ENCODE measurements around the gene PREP. TPM values are rescaled to one million over a fixed set of nuclear protein-coding genes. Genes with fewer than 3 reads are reported as not detected.

Gene PREP
- total RNA-seq, 4 donors from 2014 or later: 32.9 to 63.2 (median 41.2) TPM

DNA sequence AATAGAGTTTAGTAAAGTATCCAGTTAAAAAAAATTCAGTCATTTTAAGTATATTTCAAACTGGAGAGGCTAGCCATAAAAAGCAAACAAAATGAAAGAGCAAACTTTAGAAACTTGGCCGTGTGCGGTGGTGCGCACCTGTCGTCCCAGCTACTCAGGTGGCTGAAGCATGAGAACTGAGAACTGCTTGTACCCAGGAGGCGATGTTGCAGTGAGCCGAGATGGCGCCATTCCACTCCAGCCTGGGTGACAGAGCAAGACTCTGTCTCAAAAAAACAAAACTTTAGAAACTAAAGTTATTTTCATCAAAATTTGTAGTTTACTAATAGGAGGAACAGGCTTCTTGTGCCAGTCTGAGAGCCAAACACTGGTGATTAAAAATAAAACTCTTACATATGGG, 122.8 kb downstream of the PREP start:
- WGBS, 2 donors (ENCODE audit: low coverage in 1 of 2): 90 to 91% methylated on average over 4 to 7 of the region's 7 CpGs

DNA sequence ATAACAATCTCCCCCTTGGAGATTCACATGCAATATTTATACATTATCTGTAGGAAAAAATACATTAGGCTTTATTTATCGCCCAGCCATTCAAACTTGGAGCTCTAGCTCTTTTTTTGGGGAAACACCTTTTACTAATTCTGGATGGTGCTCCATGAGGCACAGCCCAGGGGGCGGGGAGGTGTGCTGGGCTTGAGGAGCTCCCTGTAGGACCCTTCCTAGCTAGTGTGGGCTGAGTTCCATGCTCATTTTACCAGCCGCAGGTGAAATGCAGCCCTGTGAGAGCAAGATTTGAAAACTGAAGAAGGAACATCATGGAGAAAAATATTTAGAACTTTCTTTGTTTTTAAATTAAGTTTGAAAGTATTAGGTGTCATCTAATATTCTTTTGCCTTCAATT, 123.4 kb downstream of the PREP start:
- in situ Hi-C loops (cut with MboI; ENCODE audit: low pct_ligation_motif_present in 1 of 4, low pct_unique_long_range_greater_than_20kb in 1 of 4, low sequenced_read_pairs in 3 of 4) (no loop called here), intact Hi-C loops (cut with DNase I; ENCODE audit: low total_unique reads) (no loop called here)
- Histone ChIP-seq H3K4me3 (no peak overlapping the region), H3K36me3 (peaks cover 0 to 71% (median 26%) of the 10 kb centered on the region in 4 donors), H3K27ac (no peak overlapping the region), H3K27me3 (no peaks in the 10 kb centered on the region), H3K9me3 (no peaks in the 10 kb centered on the region), H3K4me1 (no peaks in the 10 kb centered on the region)
- TF ChIP-seq POLR2A (IDR thresholded peaks at IDR 0.05) (no peak), CTCF (IDR thresholded peaks at IDR 0.05) (no peak), POLR2AphosphoS5 (IDR thresholded peaks at IDR 0.05) (no peak), EP300 (IDR thresholded peaks at IDR 0.05; ENCODE audit: low read depth) (no peak)
- WGBS, 2 donors (ENCODE audit: low coverage in 1 of 2): 96 to 100% methylated on average over 1 to 3 of the region's 3 CpGs
- no peak for DNase-seq

More for the DNA sequence above, 122.8 kb downstream of the PREP start:
- Histone ChIP-seq H3K27me3 (no peaks in the 10 kb centered on the region), H3K27ac (no peak overlapping the region), H3K4me3 (no peak overlapping the region), H3K4me1 (no peaks in the 10 kb centered on the region), H3K36me3 (peaks cover 0 to 71% (median 28%) of the 10 kb centered on the region in 4 donors), H3K9me3 (no peaks in the 10 kb centered on the region)
- no peak for DNase-seq
- in situ Hi-C loops (cut with MboI; ENCODE audit: low pct_ligation_motif_present in 1 of 4, low pct_unique_long_range_greater_than_20kb in 1 of 4, low sequenced_read_pairs in 3 of 4): no loop called here
- TF ChIP-seq CTCF (IDR thresholded peaks at IDR 0.05) (no peak), POLR2AphosphoS5 (IDR thresholded peaks at IDR 0.05) (no peak), EP300 (IDR thresholded peaks at IDR 0.05; ENCODE audit: low read depth) (no peak), POLR2A (IDR thresholded peaks at IDR 0.05) (no peak)
- intact Hi-C loops (cut with DNase I; ENCODE audit: low total_unique reads): no loop called here

- 93% methylated on average over 3 of the region's 3 CpGs; no CpG with 5 or more reads in 1 of the 2 donors for WGBS, 2 donors (ENCODE audit: low coverage in 1 of 2)
- Histone ChIP-seq H3K27me3 (no peaks in the 10 kb centered on the region), H3K4me3 (no peak overlapping the region), H3K27ac (no peak overlapping the region), H3K36me3 (peaks cover 0 to 71% (median 24%) of the 10 kb centered on the region in 4 donors), H3K4me1 (no peaks in the 10 kb centered on the region), H3K9me3 (no peaks in the 10 kb centered on the region)
- no peak for TF ChIP-seq EP300 (IDR thresholded peaks at IDR 0.05; ENCODE audit: low read depth)
- TF ChIP-seq POLR2A (IDR thresholded peaks at IDR 0.05): no peak
- no peak for TF ChIP-seq CTCF (IDR thresholded peaks at IDR 0.05)
- TF ChIP-seq POLR2AphosphoS5 (IDR thresholded peaks at IDR 0.05): no peak
- DNase-seq: no peak
- intact Hi-C loops (cut with DNase I; ENCODE audit: low total_unique reads) (no loop called here), in situ Hi-C loops (cut with MboI; ENCODE audit: low pct_ligation_motif_present in 1 of 4, low pct_unique_long_range_greater_than_20kb in 1 of 4, low sequenced_read_pairs in 3 of 4) (no loop called here)
These were observed 124.1 kb downstream of the PREP start for GRCh38 chr6:105278813-105279212.

GRCh38 chr6:105278035-105278434, 124.8 kb downstream of the PREP start:
- Histone ChIP-seq H3K4me3 (no peak overlapping the region), H3K9me3 (no peaks in the 10 kb centered on the region), H3K27ac (no peak overlapping the region), H3K36me3 (peaks cover 0 to 71% (median 22%) of the 10 kb centered on the region in 4 donors), H3K27me3 (no peaks in the 10 kb centered on the region), H3K4me1 (no peaks in the 10 kb centered on the region)
- intact Hi-C loops (cut with DNase I; ENCODE audit: low total_unique reads): no loop called here
- in situ Hi-C loops (cut with MboI; ENCODE audit: low pct_ligation_motif_present in 1 of 4, low pct_unique_long_range_greater_than_20kb in 1 of 4, low sequenced_read_pairs in 3 of 4): no loop called here
- TF ChIP-seq POLR2A (IDR thresholded peaks at IDR 0.05): no peak
- no peak for TF ChIP-seq CTCF (IDR thresholded peaks at IDR 0.05)
- no peak for TF ChIP-seq POLR2AphosphoS5 (IDR thresholded peaks at IDR 0.05)
- no peak for TF ChIP-seq EP300 (IDR thresholded peaks at IDR 0.05; ENCODE audit: low read depth)
- DNase-seq: no peak
- WGBS, 2 donors (ENCODE audit: low coverage in 1 of 2): 91% methylated on average over 20 of the region's 20 CpGs; no CpG with 5 or more reads in 1 of the 2 donors
